ENCODE measurements around the gene CAMKK2. TPM values are rescaled to one million over a fixed set of nuclear protein-coding genes. Genes with fewer than 3 reads are reported as not detected.

The CAMKK2 gene
- 18.2 to 29.6 TPM (median 25.2 TPM) in 5 replicates for total RNA-seq (2022; extraction: Qiagen RNA extraction; ENCODE audit: low read depth)

DNA sequence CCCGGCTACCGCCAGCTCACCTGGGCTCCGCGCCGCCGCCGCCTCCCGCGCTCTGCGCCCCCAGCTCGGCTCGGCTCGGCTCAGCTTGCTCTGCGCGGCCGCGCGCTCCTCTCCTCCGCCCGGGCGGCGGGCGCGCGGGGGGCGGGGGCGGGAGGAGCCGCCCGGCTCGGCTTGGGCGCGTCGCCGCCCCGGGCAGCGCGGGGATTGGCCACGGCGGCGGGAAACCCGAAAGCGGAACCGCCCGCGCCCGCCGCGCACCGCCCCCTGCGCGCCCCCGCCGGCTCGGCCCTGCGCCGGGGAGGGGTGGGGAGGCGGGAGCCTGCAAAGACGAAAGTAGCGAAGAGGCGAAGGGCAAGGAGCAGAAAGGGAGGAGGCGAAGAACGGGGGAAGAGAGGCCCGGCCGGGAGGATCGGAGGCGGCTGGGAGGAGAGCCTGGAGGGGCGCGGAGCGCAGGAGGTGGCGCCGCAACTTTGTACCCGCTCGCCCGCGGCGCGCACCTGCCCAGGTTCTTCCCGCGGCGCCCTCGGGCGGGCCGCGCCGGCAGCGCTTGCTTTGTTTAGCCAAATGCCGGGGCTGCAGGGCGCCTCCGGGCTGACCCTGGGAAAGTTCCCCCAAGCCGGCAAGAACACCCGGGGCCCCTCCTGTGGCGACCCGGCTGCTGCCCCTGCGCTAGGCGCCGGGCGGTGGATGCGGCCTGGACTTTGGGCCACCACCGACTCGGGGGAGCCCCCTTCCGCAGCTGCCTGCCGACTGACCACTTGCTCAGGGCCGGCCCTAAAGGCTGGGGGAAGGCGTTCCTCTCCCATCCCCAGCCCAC lies at the start of gene CAMKK2:
TSS of gene CAMKK2 (minus strand) at position 92 of the 817 bp plus-strand sequence. CDS start 22,183 bp downstream, outside the sequence.

DNA sequence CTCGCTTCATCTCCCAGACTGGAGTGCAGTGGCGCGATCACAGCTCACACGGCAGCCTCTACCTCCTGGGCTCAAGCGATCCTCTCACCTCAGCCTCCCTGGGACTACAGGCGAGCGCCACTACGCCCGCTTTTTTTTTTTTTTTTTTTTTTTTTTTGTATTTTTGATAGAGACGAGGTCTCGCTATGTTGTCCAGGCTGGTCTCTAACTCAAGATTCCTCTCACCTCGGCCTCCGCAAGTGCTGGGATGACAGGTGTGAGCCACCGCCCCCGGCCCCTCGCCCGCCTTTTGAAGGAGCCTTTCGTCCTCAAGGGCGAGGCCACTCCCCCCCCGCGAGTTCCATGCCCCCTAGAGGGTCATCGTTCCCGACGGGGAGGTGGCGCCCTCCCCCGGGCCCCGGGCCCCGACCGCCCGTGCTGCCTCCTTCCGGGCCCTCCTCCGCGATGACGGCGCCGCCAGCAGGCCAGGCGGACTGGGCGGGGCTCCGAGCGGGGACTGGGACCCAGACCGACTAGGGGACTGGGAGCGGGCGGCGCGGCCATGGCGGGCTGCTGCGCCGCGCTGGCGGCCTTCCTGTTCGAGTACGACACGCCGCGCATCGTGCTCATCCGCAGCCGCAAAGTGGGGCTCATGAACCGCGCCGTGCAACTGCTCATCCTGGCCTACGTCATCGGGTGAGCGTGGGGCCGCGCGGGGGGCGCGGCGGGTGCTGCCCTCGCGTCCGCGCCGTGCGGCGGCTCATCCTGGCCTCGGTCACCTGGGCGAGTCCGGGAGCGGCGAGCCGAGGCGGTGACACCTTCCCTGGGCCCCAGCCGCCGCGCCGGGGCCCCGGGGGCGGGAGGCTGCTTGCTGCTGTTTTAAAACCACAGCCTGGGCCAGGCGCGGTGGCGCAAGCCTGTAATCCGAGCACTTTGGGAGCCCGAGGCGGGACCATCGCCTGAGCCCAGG lies 86.6 kb downstream of the CAMKK2 start, which contains the start of gene P2RX4:
TSS of gene P2RX4 (plus strand) at position 506 of the 949 bp plus-strand sequence. CDS start at position 542, 36 bp downstream.

Other genes starting within 250 kb of the CAMKK2 start
- gene P2RX7, start 163.8 kb downstream of the CAMKK2 start, total RNA-seq (2022; extraction: Qiagen RNA extraction; ENCODE audit: low read depth) = not detected in 5 replicates
- 14.6 to 18.6 TPM (median 17.3 TPM) in 5 replicates for gene P2RX4, start 86.6 kb downstream of the CAMKK2 start, total RNA-seq (2022; extraction: Qiagen RNA extraction; ENCODE audit: low read depth)
- 86.4 to 94.3 TPM (median 87.2 TPM) in 5 replicates for gene ANAPC5, start 55.7 kb upstream of the CAMKK2 start, total RNA-seq (2022; extraction: Qiagen RNA extraction; ENCODE audit: low read depth)
- 33.9 to 42.7 TPM (median 36.0 TPM) in 5 replicates for gene RNF34, start 103.4 kb upstream of the CAMKK2 start, total RNA-seq (2022; extraction: Qiagen RNA extraction; ENCODE audit: low read depth)